ENCODE measurements around the gene SOBP.
"Not testable (repeated sequence)": the region's sequence is repeated elsewhere in the genome, so short reads cannot be mapped to it uniquely, and the experiment has no call there.

Gene SOBP

DNA sequence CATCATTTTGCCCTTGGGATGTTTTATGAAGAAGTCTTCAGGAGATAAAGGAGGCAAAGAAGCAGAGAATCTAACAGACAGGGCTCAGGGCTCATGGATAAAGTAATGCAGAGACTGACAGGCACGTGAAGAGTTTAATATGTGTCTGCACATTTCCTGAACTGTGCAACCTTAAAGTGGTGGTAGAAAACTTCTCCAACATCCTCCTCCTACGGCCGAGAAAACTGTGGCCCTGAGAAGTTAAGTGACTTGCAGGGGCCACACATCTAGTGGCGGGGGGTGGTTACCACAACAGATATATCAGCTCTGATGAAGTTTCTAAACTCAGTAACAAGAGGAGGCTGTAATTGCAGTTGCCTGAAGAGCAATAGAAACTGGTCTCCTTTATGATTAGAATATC lies 61.0 kb downstream of the SOBP start:
- no peak for DNase-seq (ENCODE audit: low read depth)

- DNase-seq (ENCODE audit: low read depth), result not testable (repeated sequence)
These were observed 63.2 kb downstream of the SOBP start for GRCh38 chr6:107553121-107553520.

- DNase-seq (ENCODE audit: low read depth), result no peak
These were observed 64.4 kb downstream of the SOBP start for GRCh38 chr6:107554326-107554725.

DNA sequence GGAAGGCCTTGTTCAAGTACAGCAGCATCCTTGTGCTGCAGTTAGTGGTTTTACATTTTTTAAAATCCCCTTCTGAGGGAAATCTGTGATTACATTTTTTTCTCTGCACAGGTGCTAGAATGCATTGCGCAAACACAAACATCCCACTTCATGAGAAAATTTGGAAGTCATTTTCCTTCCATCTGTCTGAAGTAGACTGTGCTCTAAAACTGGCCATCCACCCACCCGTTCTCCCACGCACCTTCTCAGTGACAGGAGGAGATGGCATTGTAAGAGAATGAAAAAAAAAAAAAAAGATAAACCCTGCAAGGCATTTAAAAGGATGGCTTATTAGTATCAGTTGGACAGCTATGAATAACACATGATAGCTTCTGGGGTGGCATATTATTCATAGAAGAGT lies 65.0 kb downstream of the SOBP start:
- no peak for DNase-seq (ENCODE audit: low read depth)

DNA sequence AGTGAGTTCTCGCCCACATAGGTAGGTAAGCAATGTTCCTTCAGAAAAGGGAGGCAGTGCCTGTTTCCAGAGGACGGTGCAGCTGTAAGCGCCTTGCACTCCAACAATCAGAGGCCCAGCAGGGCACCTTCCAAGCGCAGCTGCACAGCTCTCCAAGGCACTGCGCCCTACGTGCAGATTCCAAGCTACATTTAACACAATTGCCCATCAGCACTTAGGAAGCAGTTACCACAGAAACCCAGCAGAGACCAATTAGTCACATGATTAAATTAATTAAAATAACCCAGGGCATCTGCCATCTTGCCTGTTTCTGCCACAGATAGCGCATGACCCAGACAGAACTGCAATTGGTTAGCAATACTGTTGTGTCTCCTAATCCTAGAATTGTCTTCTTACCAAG lies 65.5 kb downstream of the SOBP start:
- no peak for DNase-seq (ENCODE audit: low read depth)

GRCh38 chr6:107556082-107556481 lies 66.2 kb downstream of the SOBP start:
- no peak for DNase-seq (ENCODE audit: low read depth)

- no peak for DNase-seq (ENCODE audit: low read depth)
These were observed 67.8 kb downstream of the SOBP start for GRCh38 chr6:107557698-107558097.

DNA sequence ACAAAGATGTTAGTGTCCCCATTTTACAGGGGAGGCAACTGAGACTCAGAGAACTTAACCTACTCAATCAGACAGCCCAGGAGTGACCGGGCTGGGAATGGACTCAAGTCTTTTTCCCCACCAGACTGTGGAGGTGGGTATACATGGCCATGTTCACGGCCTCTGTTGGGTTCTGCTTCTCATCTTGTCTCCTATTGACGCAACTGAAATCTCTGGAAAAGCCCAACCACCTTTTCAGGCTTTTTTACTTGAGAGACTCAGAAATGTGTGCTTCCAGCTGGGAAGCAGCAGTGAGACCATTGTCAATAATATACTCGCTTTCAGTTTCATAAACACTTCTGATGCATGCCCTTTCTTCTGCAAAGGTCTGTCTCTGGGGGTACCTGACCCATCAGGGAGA lies 70.7 kb downstream of the SOBP start:
- no peak for DNase-seq (ENCODE audit: low read depth)

DNA sequence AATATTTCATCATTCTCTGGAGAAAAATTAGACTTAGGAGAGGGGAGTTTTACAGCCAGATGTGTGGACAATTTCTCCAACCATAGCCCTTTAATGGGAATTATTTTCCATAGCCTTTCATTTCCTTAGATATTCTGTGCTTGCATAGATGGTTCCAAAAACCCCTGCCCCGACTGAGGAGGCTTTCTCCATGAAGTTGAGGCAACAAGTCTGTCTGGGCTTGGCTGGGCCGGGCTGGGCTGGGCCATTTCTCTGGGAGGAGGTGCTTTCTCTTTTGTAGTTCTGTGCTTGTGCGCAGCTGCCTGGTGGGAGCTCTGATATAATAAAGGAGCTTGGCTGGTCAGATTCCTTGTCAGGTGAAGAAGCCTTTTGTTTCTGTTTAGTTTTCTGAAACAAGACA lies 71.4 kb downstream of the SOBP start:
- no peak for DNase-seq (ENCODE audit: low read depth)

DNA sequence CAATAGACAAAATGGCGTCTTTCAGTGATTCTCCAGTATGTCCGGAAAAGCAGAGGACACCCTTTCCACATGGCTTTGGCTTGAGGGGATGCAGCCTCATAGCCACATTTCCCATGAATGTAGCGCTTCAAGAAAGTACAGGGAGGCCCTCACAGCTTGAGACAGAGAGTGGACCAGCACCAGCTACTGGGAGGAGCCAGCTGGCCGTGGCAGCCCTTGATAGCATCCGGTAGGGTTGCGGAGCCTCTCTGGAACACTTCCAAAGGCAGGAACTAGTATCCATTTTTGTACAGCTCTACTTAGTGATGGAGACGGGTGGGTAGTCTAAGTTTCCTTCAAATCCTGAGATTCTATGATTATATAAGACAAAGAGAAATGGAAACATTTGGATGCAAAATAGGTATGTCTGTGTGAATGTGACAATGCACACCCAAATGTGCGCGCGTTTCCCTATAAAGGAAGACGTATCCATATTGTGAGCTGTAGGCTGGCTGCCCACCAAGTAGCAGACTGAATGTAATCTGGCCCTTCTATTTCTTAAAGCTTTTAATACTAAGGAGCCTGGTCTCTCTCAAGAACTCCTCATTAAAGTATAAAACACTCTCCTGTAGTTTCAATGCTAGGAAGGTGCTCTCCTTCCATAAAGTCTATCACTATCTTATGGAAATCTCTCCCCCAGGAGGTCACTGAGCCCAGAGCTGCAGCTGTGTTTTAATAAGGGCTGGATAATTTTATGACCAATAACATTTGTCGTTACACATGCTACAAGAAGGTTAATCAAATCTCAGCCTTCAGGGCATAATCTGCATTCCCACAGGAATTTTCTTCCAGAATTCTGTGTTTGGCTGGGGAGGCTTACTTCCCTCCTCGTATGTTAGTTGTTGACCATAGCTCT lies 74.0 kb downstream of the SOBP start:
- no peak for DNase-seq (ENCODE audit: low read depth)

DNA sequence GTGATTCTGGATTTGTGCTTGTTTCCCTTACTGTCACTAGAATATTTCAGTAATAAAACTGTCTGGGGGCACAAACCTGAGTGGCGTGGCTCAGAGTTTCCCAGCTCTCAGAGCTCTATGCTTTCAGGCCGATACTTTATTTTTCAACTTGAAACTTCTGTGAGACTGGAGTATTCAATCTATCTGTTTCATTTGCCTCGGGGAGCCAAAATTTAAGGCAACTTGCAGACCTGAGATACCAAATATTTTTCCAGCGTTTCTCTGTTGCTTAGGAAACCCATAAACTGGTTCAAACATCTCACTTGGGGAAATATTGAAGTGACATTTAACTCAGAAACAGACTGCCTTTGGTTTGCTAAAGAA lies 74.7 kb downstream of the SOBP start:
- DNase-seq (ENCODE audit: low read depth), result no peak

GRCh38 chr6:107565165-107565723 lies 75.3 kb downstream of the SOBP start:
- no peak for DNase-seq (ENCODE audit: low read depth)

DNA sequence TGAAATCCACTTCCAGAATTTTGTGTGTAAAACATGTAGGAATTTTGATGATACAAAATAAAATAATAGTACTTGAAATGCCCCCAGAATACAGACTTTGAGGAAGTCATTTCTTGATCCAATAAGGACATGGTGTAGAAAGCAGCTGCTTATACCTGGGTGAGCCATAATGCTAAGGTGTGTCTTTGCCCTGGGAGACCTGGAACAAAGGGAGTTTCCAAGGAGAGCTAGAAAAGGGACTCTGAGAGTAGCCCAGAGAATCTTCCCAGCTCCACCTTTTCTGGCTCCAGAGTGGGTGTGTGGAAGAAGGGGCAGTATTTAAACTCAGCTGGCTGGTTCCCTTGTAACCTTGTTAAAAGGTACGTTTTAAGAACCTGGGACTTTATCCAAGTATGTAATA lies 77.7 kb downstream of the SOBP start:
- DNase-seq (ENCODE audit: low read depth), result no peak

GRCh38 chr6:107569473-107569872 lies 79.6 kb downstream of the SOBP start:
- no peak for DNase-seq (ENCODE audit: low read depth)

DNA sequence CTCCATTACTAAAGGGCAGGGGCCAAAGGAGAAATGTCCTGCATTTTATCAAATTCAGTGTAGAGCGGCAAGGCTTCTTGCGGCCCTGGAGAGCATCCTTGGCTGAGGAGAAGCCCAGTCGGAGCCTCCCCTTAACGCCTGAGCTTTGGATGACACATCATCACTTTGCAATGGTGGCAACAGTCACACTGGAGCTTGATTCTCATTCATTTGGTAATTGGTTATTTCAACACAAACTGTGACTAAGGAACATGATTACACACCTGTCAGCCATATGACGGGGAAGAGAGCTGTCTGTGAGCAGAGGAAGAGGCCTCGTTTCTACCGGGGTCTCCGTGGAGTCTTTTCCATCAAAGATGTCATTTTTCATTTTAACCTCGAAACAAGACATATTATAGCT lies 81.4 kb downstream of the SOBP start:
- no peak for DNase-seq (ENCODE audit: low read depth)

DNA sequence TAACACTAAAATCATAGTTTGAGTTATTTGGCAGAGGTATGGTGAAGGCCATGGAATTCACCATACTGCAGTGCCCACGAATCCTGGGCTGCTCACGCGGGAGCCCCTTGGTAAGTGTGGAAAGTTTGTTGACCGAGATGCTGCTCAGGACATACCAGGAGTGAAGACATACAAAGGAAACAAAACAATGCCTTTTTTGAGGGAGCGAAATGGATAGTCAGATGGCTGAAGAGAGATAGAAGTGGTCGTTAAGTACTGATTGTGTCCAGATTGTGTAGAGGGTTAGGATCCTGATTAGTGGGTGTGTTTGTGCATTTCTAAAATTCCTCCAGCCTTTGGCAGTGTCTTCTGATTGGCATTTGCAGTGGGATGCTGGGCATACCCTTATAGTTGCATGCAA lies 83.0 kb downstream of the SOBP start:
- DNase-seq (ENCODE audit: low read depth), result no peak

GRCh38 chr6:107574856-107575255 lies 84.9 kb downstream of the SOBP start:
- no peak for DNase-seq (ENCODE audit: low read depth)

DNA sequence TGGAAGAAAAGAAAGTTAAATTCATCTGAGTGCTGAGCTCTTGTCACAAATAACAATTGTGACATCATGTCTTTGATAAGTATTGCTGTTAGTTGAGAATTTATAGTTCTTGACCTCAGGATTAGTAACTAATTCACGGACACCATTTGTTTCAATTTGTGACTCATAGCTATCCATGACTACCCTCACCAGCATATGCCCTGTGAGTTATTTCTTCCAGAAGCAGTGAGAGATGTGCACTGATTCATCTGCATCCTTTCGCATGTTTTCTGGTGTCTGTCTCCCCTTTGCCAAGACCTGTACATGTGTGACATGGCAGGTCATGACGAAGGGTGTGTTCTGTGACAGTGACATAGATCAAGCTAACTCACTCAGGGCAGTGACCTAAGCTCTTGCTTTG lies 86.9 kb downstream of the SOBP start:
- DNase-seq (ENCODE audit: low read depth), result peak; percentile 60

- DNase-seq (ENCODE audit: low read depth), result no peak
These were observed 88.9 kb downstream of the SOBP start for GRCh38 chr6:107578642-107579341.

DNA sequence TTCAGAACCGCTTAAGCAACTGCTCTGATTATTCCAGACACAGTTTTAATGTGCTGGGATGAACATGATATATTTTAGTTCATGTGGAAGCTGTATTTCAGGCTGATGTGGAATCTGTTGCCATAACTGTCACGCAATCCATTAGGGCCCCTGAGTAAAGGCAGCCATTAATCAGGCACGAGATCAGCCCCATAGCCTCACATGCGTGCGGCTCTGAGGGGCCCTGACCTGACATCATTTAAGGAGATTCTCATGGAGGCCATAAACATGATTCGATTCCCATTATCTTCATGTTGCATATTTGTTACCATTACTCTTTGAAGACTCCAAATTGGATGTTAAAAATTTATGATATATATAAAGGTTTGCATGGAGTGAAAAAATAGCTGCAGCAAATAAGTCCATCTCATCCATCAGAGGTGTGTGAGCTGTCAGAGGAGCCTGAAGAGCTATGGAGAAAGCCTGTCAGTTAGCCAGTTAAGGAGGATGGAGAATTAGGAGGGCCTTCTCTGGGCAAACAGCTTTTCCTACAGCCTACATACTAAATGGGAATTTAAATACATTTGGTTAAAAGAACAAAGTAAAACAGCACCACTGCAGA lies 89.6 kb downstream of the SOBP start:
- DNase-seq (ENCODE audit: low read depth), result no peak

DNA sequence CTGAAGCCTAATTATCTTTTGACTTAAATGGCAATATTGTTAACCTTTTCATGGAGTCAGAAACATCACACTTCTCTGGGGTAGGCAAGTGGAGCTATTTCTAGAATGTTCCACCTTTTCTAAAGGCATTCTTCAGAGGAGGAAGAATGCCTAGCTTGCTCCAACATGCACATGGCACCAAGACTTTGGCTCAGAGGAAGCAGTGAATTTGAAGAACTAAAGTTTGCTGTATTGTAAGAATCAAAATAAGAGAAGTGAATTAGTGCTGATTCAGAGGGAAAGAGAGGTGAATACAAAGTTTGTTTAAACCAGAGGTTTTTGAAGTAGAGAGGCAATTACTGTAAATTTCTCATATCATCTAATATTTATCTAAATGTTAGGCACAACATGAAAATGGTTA lies 92.2 kb downstream of the SOBP start:
- DNase-seq (ENCODE audit: low read depth), result no peak

- DNase-seq (ENCODE audit: low read depth), result no peak
These were observed 94.8 kb downstream of the SOBP start for GRCh38 chr6:107584726-107585125.

All from HS-5 (cell line).